BLaER1 (cell line): ENCODE results near the gene RASD1.

Experiments used
- H3K27ac ChIP-seq: shearing (Covaris generic); formaldehyde crosslinking; 2 replicates; pipeline ENCODE4 v1.8.1; 2022
- H3K27me3 ChIP-seq: shearing (Covaris generic); formaldehyde crosslinking; 2 replicates; pipeline ENCODE4 v1.8.1; 2022
- H3K36me3 ChIP-seq: shearing (Covaris generic); formaldehyde crosslinking; 2 replicates; pipeline ENCODE4 v1.8.1; 2022
- H3K4me1 ChIP-seq: shearing (Covaris generic); formaldehyde crosslinking; 2 replicates; pipeline ENCODE4 v1.8.1; 2022
- H3K4me2 ChIP-seq: shearing (Covaris generic); formaldehyde crosslinking; 2 replicates; pipeline ENCODE4 v1.8.1; 2022
- H3K4me3 ChIP-seq: shearing (Covaris generic); formaldehyde crosslinking; 2 replicates; pipeline ENCODE4 v1.8.1; 2022
- H3K9ac ChIP-seq: shearing (Covaris generic); formaldehyde crosslinking; 2 replicates; pipeline ENCODE4 v1.8.1; 2022
- H3K9me3 ChIP-seq: shearing (Covaris generic); formaldehyde crosslinking; 2 replicates; pipeline ENCODE4 v1.8.1; 2022
- H4K20me1 ChIP-seq: shearing (Covaris generic); formaldehyde crosslinking; 2 replicates; pipeline ENCODE4 v1.8.1; 2022
- Cebpa-rat ChIP-seq: shearing (Covaris generic); IDR thresholded peaks from 2 replicates; pipeline ENCODE4 v1.8.1; 2022

Gene RASD1

GRCh38 chr17:17480593-17481148, 15.5 kb downstream of the RASD1 start:
- Histone ChIP-seq H3K36me3 (peaks cover 42% of the 10 kb centered on the region), H3K4me2 (peak overlapping the region; percentile 98), H3K9me3 (peaks cover 3% of the 10 kb centered on the region; the same call in 1 of the 2 replicates)

GRCh38 chr17:17479209-17479608, 17.0 kb downstream of the RASD1 start:
- peaks cover 27% of the 10 kb centered on the region for H3K36me3 ChIP-seq

More at GRCh38 chr17:17480593-17481148, 15.5 kb downstream of the RASD1 start:
- peak overlapping the region; percentile 17; the same call in 1 of the 2 replicates for H3K9ac ChIP-seq
- H4K20me1 ChIP-seq = peaks cover 42% of the 10 kb centered on the region
- TF ChIP-seq Cebpa-rat = no peak
- H3K27ac ChIP-seq = peak overlapping the region; percentile 49
- H3K4me1 ChIP-seq = peaks cover 88% of the 10 kb centered on the region
- H3K27me3 ChIP-seq = no peaks in the 10 kb centered on the region
- no peak overlapping the region for H3K4me3 ChIP-seq

GRCh38 chr17:17476865-17477467, 19.2 kb downstream of the RASD1 start, which contains the start of gene MED9:
TSS of gene MED9 (plus strand) at chr17:17477000. CDS start at chr17:17477042, 42 bp downstream.
- Histone ChIP-seq H3K9ac (peak within 1 kb of the TSS; percentile 93), H4K20me1 (peaks cover 14% of the 10 kb centered on the region; the same call in 1 of the 2 replicates), H3K4me2 (peak within 1 kb of the TSS; percentile 98), H3K27me3 (no peaks in the 10 kb centered on the region), H3K27ac (peak within 1 kb of the TSS; percentile 86), H3K4me3 (peak within 1 kb of the TSS; percentile 94), H3K36me3 (peaks cover 19% of the 10 kb centered on the region), H3K9me3 (no peaks in the 10 kb centered on the region), H3K4me1 (peaks cover 51% of the 10 kb centered on the region)
- no peak for TF ChIP-seq Cebpa-rat

More at GRCh38 chr17:17479209-17479608, 17.0 kb downstream of the RASD1 start:
- TF ChIP-seq Cebpa-rat = no peak
- Histone ChIP-seq H3K27me3 (no peaks in the 10 kb centered on the region), H4K20me1 (peaks cover 32% of the 10 kb centered on the region), H3K9ac (no peak overlapping the region), H3K27ac (no peak overlapping the region), H3K4me2 (peak overlapping the region; percentile 98), H3K9me3 (no peaks in the 10 kb centered on the region), H3K4me1 (peaks cover 73% of the 10 kb centered on the region), H3K4me3 (no peak overlapping the region)

- Histone ChIP-seq H3K4me2 (no peak overlapping the region), H3K4me3 (no peak overlapping the region), H3K27ac (no peak overlapping the region), H3K36me3 (peaks cover 4% of the 10 kb centered on the region; the same call in 1 of the 2 replicates), H3K4me1 (peaks cover 25% of the 10 kb centered on the region), H3K9ac (no peak overlapping the region), H4K20me1 (no peaks in the 10 kb centered on the region), H3K27me3 (no peaks in the 10 kb centered on the region), H3K9me3 (no peaks in the 10 kb centered on the region)
- TF ChIP-seq Cebpa-rat = no peak
These were observed 21.9 kb downstream of the RASD1 start for GRCh38 chr17:17474341-17474740.

GRCh38 chr17:17472333-17472920, 23.8 kb downstream of the RASD1 start:
- Histone ChIP-seq H3K4me1 (peaks cover 6% of the 10 kb centered on the region), H3K27ac (no peak overlapping the region), H3K4me3 (no peak overlapping the region), H3K36me3 (no peaks in the 10 kb centered on the region), H3K9me3 (no peaks in the 10 kb centered on the region), H3K9ac (no peak overlapping the region), H3K27me3 (no peaks in the 10 kb centered on the region), H3K4me2 (no peak overlapping the region), H4K20me1 (no peaks in the 10 kb centered on the region)
- TF ChIP-seq Cebpa-rat = no peak

- Histone ChIP-seq H3K27me3 (no peaks in the 10 kb centered on the region), H3K9me3 (no peaks in the 10 kb centered on the region), H3K9ac (no peak overlapping the region), H4K20me1 (no peaks in the 10 kb centered on the region), H3K36me3 (no peaks in the 10 kb centered on the region), H3K27ac (no peak overlapping the region), H3K4me1 (no peaks in the 10 kb centered on the region), H3K4me2 (no peak overlapping the region), H3K4me3 (no peak overlapping the region)
- TF ChIP-seq Cebpa-rat = no peak
These were observed 26.2 kb downstream of the RASD1 start for GRCh38 chr17:17469996-17470395.

- no peak for TF ChIP-seq Cebpa-rat
These were observed 26.8 kb downstream of the RASD1 start for GRCh38 chr17:17469358-17469757.

GRCh38 chr17:17468217-17469010, 27.8 kb downstream of the RASD1 start:
- no peak for TF ChIP-seq Cebpa-rat
- H3K27me3 ChIP-seq = no peaks in the 10 kb centered on the region
- no peaks in the 10 kb centered on the region for H3K36me3 ChIP-seq

More at GRCh38 chr17:17469358-17469757, 26.8 kb downstream of the RASD1 start:
- H3K9ac ChIP-seq = no peak overlapping the region
- H3K27ac ChIP-seq = no peak overlapping the region
- no peak overlapping the region for H3K4me2 ChIP-seq
- no peaks in the 10 kb centered on the region for H3K36me3 ChIP-seq
- no peaks in the 10 kb centered on the region for H3K9me3 ChIP-seq
- H3K27me3 ChIP-seq = no peaks in the 10 kb centered on the region
- H3K4me3 ChIP-seq = no peak overlapping the region
- no peaks in the 10 kb centered on the region for H3K4me1 ChIP-seq
- H4K20me1 ChIP-seq = no peaks in the 10 kb centered on the region

GRCh38 chr17:17467720-17468119, 28.5 kb downstream of the RASD1 start:
- Histone ChIP-seq H3K4me1 (peaks cover 1% of the 10 kb centered on the region), H3K4me2 (no peak overlapping the region), H3K36me3 (no peaks in the 10 kb centered on the region), H3K27ac (no peak overlapping the region), H4K20me1 (no peaks in the 10 kb centered on the region), H3K9me3 (no peaks in the 10 kb centered on the region), H3K4me3 (no peak overlapping the region), H3K27me3 (no peaks in the 10 kb centered on the region), H3K9ac (no peak overlapping the region)
- TF ChIP-seq Cebpa-rat = no peak

More at GRCh38 chr17:17468217-17469010, 27.8 kb downstream of the RASD1 start:
- no peak overlapping the region for H3K9ac ChIP-seq
- no peaks in the 10 kb centered on the region for H3K4me1 ChIP-seq
- no peaks in the 10 kb centered on the region for H3K9me3 ChIP-seq
- H3K4me3 ChIP-seq = no peak overlapping the region
- no peak overlapping the region for H3K4me2 ChIP-seq
- no peak overlapping the region for H3K27ac ChIP-seq
- no peaks in the 10 kb centered on the region for H4K20me1 ChIP-seq

GRCh38 chr17:17467016-17467415, 29.2 kb downstream of the RASD1 start:
- Histone ChIP-seq H3K9me3 (no peaks in the 10 kb centered on the region), H3K27ac (no peak overlapping the region), H3K9ac (no peak overlapping the region), H3K4me2 (no peak overlapping the region), H3K27me3 (no peaks in the 10 kb centered on the region), H4K20me1 (no peaks in the 10 kb centered on the region), H3K4me1 (peaks cover 8% of the 10 kb centered on the region), H3K36me3 (no peaks in the 10 kb centered on the region), H3K4me3 (no peak overlapping the region)
- no peak for TF ChIP-seq Cebpa-rat
